ENCODE measurements around the gene MVB12B.

MVB12B gene

GRCh38 chr9:126515001-126515872, 188.6 kb downstream of the MVB12B start:
- DNase-seq (ENCODE audit: low read depth in 2 of 3, low spot score in 1 of 3) = no peak

DNA sequence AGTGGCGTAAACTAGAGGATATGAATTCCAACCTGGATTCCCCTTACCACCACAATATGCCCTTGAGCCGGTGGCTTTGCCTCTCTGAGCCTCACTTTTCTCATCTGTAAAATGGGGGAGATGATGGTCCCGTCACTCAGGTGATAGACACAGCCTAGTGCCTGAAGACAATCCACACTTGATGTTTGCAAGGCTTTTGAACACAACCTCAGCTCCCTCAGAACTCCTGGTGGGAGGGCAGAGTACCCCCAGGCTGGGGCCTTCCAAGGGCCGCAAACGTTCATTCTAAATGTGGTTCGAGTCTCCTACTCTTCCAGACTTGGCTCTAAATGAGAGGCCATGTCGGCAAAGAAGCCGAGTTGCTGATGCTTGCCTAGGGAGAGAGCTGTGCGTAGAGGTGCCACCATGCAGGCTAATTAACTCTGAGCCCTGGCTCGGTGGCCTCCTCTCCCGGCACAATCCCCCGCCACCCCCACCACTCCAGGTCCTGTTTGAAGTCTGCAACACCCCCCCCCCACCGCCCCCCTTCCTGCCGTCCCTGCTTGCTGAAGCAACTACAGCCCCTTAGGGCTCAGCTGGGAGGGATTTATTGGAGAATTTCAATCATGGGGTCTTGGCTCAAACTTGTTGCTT, 189.4 kb downstream of the MVB12B start:
- no peak for DNase-seq (ENCODE audit: low read depth in 2 of 3, low spot score in 1 of 3)

DNA sequence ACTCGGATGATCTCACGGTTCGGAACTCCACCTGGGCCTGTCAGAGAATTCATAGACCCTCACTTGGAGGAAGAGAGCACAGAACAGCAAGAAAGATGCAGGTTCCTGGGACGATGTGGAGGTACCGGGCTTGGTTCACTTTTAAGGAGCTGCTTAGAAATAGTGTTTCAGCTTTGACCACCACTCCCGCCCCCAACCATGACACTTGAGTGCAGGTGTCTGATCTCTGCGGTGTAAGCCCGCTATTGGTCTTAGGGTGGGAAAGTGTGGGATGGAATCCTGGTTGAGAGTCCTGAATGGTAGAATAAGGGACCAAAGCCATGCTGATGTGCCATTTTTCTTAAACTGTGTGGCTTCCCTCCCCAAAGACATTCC, 189.9 kb downstream of the MVB12B start:
- no peak for DNase-seq (ENCODE audit: low read depth in 2 of 3, low spot score in 1 of 3)

DNA sequence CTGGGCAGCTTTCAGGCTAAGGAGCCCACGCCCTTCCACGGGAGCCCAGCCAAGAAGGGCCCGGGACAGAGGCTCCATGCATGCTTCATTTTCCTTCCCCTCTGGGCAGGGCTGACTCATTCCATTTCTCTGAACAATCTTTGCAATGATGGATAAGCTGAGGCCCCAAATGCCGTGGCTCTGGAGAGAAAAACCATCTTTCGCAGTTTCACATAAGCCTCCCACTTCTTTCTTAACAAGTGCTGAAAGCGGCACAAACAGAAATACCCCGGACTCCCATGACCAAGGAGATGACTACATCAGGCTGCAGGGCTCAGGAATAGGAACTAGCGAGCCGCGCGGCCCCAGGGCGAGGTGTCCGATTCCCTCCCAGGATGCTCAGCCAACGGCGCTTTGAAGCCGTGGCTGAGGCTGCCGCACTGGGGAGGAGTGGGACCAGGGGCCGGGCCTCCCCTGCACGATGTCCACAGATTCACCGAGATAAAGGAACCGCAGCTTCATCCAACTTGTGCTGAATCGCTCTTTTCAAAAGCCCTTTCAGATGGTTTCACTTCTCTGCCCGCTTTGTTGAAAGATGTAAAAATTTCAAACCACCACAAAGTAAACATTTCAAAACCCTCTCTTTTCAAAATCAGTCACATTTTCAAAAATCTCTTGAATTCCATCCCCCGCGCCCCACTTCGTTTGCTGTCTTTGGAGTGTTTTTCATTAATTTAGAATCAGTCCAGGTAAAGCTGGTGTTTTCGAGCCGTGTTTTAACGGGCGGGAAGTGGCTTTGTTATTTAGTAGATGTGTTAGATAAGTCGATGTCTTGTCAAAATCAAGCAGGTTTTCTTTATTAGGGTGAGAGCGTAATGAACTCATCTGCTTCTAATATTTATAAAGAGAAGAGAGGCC, 190.6 kb downstream of the MVB12B start:
- DNase-seq (ENCODE audit: low read depth in 2 of 3, low spot score in 1 of 3) = peak; percentile 51 to 63 (median 59)

DNA sequence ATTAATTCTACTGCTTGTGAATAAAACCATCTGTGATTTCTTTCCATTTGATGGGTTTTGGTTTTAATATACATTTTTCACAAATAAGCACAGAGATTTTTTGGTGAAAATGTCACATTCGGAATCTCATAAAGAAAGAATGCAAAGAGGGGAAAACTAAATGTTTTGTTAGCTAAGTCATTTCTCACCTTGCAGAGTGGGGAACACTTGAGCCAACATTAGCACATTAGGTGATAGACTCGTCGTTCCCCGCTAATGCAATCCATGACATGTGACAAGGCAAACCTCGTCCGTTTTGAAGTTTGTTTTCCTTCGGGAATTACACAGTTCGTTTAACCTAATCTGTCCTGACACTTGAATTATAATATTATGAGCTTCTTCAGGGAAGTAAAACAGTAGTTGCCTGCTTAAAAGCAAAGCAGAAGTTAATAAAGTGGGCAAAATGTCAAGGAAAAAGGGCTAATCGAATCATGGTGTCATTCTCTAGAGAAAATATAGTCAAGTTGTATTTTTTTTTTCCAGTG, 191.3 kb downstream of the MVB12B start:
- DNase-seq (ENCODE audit: low read depth in 2 of 3, low spot score in 1 of 3) = no peak

- no peak for DNase-seq (ENCODE audit: low read depth in 2 of 3, low spot score in 1 of 3)
Measured at GRCh38 chr9:126518763-126519162, 192.1 kb downstream of the MVB12B start.

- no peak for DNase-seq (ENCODE audit: low read depth in 2 of 3, low spot score in 1 of 3)
Measured at GRCh38 chr9:126519660-126520420, 193.2 kb downstream of the MVB12B start.

- no peak for DNase-seq (ENCODE audit: low read depth in 2 of 3, low spot score in 1 of 3)
Measured at GRCh38 chr9:126520453-126520852, 193.8 kb downstream of the MVB12B start.

DNA sequence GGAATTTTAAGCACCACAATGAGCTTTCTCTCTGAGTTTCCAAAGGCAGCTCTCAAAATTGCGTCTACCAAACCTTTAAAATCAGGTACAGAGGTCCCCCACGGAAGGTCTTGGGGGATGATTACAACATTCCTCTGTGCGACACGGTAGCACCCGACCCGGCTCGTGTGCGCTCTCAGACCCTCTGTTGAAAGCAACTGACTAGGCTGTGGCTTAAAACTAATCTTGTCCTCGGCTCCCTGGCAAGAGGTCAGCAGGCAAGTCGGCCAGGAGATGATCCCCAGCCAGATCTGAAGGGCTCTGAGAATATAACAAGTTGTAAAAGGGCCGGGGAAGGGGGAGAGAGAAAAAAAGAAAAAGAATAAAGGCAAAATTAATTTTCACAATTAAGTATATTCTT, 194.5 kb downstream of the MVB12B start:
- DNase-seq (ENCODE audit: low read depth in 2 of 3, low spot score in 1 of 3) = no peak

- no peak for DNase-seq (ENCODE audit: low read depth in 2 of 3, low spot score in 1 of 3)
Measured at GRCh38 chr9:126521551-126521950, 194.9 kb downstream of the MVB12B start.

- no peak for DNase-seq (ENCODE audit: low read depth in 2 of 3, low spot score in 1 of 3)
Measured at GRCh38 chr9:126521976-126522590, 195.5 kb downstream of the MVB12B start.

DNA sequence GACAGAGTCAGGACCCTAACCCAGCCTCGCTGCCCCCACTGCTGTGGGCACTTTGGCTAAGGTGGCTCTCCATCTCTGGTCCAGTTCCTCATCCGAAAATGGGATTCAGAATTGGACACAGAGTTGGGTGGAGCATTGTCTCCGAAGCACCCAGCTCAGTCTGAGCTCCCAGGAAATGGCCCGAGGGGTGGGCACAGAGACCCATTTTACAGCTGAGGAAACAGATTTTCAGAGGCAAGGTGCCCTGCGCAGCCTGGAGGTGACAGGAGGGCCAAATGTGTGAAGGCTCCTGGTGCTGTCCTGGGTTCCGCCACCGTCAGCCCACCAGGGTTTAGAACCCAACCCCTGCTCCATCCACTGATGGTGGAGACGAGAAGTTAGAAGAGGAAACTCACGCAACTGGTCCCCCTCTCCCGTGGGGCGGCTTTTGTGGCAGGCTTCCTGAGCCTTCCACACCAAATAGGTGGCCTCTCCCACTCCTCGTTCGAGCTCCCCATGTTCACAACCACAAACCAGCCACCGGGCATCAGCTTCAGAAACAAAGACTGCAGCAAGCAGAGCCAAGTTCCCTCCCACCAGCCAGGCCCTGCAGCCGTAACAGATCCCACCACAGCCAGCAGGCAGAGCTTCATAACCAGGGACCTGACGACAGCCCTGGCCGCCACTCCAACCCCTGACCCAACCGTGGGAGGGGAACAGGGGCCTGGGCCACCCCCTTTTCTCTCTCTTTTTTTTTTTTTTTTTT, 196.2 kb downstream of the MVB12B start:
- no peak for DNase-seq (ENCODE audit: low read depth in 2 of 3, low spot score in 1 of 3)

GRCh38 chr9:126523611-126524111, 197.0 kb downstream of the MVB12B start:
- no peak for DNase-seq (ENCODE audit: low read depth in 2 of 3, low spot score in 1 of 3)

DNA sequence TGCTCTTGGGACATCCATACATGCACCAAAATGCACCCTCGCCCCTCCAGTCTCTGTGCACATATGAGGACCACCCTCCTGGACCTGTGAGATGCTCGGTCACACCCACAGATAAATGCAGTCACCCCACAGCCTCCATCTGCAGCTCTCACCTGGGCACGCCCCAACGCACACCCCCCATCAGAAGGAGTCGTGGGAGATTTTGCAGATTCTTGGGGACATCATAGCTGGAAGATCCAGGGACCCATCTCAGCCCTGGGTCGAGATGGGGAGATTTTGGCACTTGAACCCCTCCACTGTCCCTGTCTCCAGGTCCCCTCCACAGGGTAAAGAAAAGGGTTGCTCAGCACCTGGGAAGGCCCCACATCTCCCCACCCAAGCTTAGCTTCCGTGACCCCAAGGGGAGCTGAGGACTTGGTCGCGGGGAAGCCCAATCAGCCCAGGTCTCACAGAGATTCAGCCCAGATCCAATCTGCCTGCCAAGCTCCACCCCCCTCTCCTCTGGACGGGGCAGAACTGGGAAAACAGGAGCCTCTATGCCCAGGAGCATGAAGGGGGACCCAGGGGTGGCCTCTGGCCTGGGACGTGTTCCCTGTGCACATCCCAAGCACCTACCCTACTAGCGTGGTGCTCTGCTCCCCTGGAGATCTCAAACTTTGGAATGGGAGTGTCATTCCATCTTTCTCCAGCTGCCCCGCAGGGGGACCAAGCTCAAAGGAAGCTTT, 197.9 kb downstream of the MVB12B start:
- no peak for DNase-seq (ENCODE audit: low read depth in 2 of 3, low spot score in 1 of 3)

DNA sequence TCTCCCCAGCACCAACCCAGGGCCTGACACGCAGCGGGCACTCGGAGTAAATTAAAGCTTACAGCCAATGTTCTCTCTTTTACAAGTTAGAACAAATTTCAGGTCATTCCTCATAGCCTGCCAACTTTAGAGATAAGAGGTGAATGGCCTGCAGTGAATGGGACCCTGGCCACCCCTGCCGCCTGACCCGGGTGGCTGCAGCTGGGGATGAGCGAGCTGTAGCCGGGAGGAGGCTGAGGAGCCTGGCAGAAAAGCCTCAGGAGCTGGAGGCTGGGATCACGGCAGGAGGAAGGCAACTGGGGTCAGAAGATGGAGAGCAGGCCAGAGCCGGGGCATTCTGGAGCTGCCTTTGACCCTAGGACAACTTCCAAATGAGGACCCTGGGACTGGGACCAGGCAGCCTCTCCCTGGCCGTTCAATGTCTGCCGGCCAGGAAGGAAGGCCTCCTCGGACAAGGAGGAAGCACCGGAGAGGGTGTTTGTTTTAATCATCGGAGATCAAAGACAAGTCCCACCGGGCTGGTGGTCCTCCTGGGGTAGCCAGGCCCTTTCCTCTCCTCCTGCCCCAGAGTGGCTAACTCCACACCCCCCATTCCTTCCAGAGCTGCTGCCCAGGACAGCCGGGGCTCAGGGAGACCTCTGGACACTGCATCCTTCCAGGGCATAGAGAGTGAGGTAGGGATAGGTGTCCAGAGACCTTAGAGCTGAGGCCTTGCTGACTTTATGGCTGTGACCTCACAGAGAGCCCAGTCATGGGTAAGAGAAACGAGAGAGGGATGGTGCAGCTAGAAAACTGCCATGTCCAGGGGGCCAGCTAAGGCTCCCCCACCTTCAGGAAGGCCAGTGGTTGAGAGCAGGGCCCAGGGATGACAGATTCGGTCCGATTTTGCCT, 199.8 kb downstream of the MVB12B start:
- no peak for DNase-seq (ENCODE audit: low read depth in 2 of 3, low spot score in 1 of 3)

DNA sequence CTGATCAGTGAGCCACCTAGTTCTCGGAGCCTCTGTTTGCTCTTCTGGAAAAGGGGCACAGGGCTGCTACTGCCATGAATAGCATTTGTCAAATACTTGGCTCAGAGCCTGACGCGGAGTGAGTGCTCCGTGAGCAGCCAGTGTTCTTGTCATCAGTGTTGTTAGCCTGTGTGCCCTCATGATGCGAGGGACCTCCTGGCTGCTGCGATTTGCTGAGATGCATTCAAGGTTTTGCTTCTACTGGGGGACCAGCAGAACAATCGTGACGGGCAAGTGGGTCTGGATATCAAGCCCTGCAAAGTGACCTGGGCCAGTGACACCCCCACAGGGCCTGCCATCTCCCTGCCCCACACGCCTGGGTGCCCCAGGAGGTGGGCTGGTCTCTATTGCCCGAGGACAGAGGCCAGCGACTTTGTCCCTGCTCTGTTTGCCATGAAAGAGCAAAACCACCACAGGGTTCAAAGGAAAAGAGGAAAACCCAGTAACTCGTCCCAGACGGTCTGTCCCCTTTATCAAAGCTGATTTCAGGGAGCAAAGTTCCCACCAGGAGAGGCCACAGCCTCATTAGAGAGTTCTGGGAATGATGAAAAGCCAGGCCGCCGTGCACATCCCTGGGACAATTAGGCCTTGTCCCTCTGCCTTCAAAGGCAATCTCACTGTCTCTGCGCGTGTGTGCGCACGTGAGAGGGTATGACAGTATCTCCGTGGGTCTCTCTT, 200.6 kb downstream of the MVB12B start:
- no peak for DNase-seq (ENCODE audit: low read depth in 2 of 3, low spot score in 1 of 3)

DNA sequence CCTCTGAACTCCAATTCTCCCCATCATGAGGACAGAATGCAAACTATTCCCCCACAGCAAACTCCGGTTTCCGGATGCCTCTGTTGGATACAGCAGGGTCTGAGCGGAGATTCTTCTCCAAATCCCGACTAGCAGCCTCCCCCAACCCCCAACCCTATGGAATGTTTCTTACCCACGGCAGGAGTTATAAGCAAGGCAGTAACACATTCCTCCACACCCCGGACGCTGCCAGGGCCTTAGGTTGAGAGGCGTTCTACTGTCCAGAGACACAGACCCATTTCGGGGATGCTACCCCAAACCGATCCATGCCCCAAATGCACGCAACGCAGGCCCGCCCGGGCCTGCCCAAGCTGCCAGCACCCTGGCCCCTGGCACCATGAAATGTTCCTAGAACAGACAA, 201.5 kb downstream of the MVB12B start:
- no peak for DNase-seq (ENCODE audit: low read depth in 2 of 3, low spot score in 1 of 3)
